Liver (tissue), 9 donors: ENCODE measurements around the gene LIMCH1. TPM values are rescaled to one million over a fixed set of nuclear protein-coding genes. Genes with fewer than 3 reads are reported as not detected.

Experiments
- DNase-seq: peaks from one replicate; pipeline ENCODE4 v3.0.0-alpha.2; 2017; ENCODE audit warnings: low spot score
- H3K27ac ChIP-seq, 2 donors: one replicate each; pipeline ENCODE4 v1.7.0; 2013; ENCODE audit warnings: inconsistent platforms in 2 of 2, low read length in 2 of 2, control low read depth in 1 of 2, low read depth in 1 of 2, mild to moderate bottlenecking in 1 of 2
- H3K27me3 ChIP-seq, 4 donors: one replicate each; pipeline versions ENCODE4 v1.6.1 to v1.7.0; 2013; ENCODE audit warnings: low read length in 3 of 4, inconsistent platforms in 1 of 4, mild to moderate bottlenecking in 1 of 4, moderate library complexity in 1 of 4; ENCODE audit not compliant: control insufficient read depth in 4 of 4, insufficient read depth in 4 of 4
- H3K36me3 ChIP-seq, 4 donors: one replicate each; pipeline versions ENCODE4 v1.6.1 to v1.7.0; 2013; ENCODE audit warnings: low read length in 3 of 4, mild to moderate bottlenecking in 3 of 4, low read depth in 1 of 4, moderate library complexity in 1 of 4; ENCODE audit not compliant: control insufficient read depth in 4 of 4, insufficient read depth in 3 of 4
- H3K4me1 ChIP-seq, 4 donors: one replicate each; pipeline versions ENCODE4 v1.6.1 to v1.7.0; 2013; ENCODE audit warnings: low read length in 3 of 4, mild to moderate bottlenecking in 3 of 4, moderate library complexity in 1 of 4; ENCODE audit not compliant: control insufficient read depth in 4 of 4, insufficient read depth in 4 of 4
- H3K4me3 ChIP-seq, 3 donors: one replicate each; pipeline versions ENCODE4 v1.6.1 to v1.7.0; 2013; ENCODE audit warnings: low read length in 3 of 3, control low read depth in 1 of 3, low read depth in 1 of 3, mild to moderate bottlenecking in 1 of 3
- H3K9ac ChIP-seq, 2 donors: one replicate each; pipeline ENCODE4 v1.7.0; 2013; ENCODE audit warnings: low read length in 2 of 2, mild to moderate bottlenecking in 2 of 2, moderate library complexity in 2 of 2, control low read depth in 1 of 2, low read depth in 1 of 2
- H3K9me3 ChIP-seq, 4 donors: one replicate each; pipeline versions ENCODE4 v1.6.1 to v1.7.0; 2013; ENCODE audit warnings: low read length in 3 of 4; ENCODE audit not compliant: control insufficient read depth in 4 of 4
- ATF3 ChIP-seq: IDR thresholded peaks from 2 replicates; pipeline ENCODE4 v1.6.1; 2016; ENCODE audit warnings: antibody characterized with exemption
- EGR1 ChIP-seq, 2 donors: IDR thresholded peaks; 2 replicates each; pipeline ENCODE4 v1.6.1; 2016 to 2018; ENCODE audit warnings: antibody characterized with exemption in 2 of 2, low read depth in 2 of 2
- FOXA1 ChIP-seq: IDR thresholded peaks from 2 replicates; pipeline ENCODE4 v1.6.1; 2016; ENCODE audit warnings: antibody characterized with exemption
- FOXA2 ChIP-seq: IDR thresholded peaks from 2 replicates; pipeline ENCODE4 v1.6.1; 2016; ENCODE audit warnings: antibody characterized with exemption
- GABPA ChIP-seq, 2 donors: IDR thresholded peaks in 1 of 2; conservative IDR thresholded peaks in 1 of 2; 2 replicates each; pipeline ENCODE4 v1.6.1; 2016; ENCODE audit warnings: antibody characterized with exemption in 2 of 2, mild to moderate bottlenecking in 1 of 2, moderate library complexity in 1 of 2
- HNF4A ChIP-seq, 2 donors: conservative IDR thresholded peaks; 2 replicates each; pipeline ENCODE4 v1.6.1; 2016; ENCODE audit warnings: antibody characterized with exemption in 2 of 2, mild to moderate bottlenecking in 2 of 2
- HNF4G ChIP-seq: IDR thresholded peaks from 2 replicates; pipeline ENCODE4 v1.6.1; 2016; ENCODE audit warnings: antibody characterized with exemption
- NR2F2 ChIP-seq: IDR thresholded peaks from 2 replicates; pipeline ENCODE4 v1.6.1; 2016; ENCODE audit warnings: antibody characterized with exemption
- REST ChIP-seq: IDR thresholded peaks from 2 replicates; pipeline ENCODE4 v1.6.1; 2016; ENCODE audit warnings: antibody characterized with exemption, mild to moderate bottlenecking
- RXRA ChIP-seq, 2 donors: IDR thresholded peaks; 2 replicates each; pipeline ENCODE4 v1.6.1; 2017 to 2018; ENCODE audit warnings: antibody characterized with exemption in 2 of 2, mild to moderate bottlenecking in 1 of 2
- SP1 ChIP-seq: IDR thresholded peaks from 2 replicates; pipeline ENCODE4 v1.6.1; 2018; ENCODE audit warnings: antibody characterized with exemption, mild to moderate bottlenecking
- YY1 ChIP-seq: IDR thresholded peaks from 2 replicates; pipeline ENCODE4 v1.6.1; 2016; ENCODE audit warnings: antibody characterized with exemption, mild to moderate bottlenecking
- ZBTB33 ChIP-seq: IDR thresholded peaks from 2 replicates; pipeline ENCODE4 v1.6.1; 2016; ENCODE audit warnings: antibody characterized with exemption
- WGBS: extraction: QIAGEN DNeasy Blood & Tissue Kit; methylation state at CpG from one replicate; pipeline ENCODE4 v1.1.7; 2013; 5-methylcytosine and 5-hydroxymethylcytosine counted together
- polyA plus RNA-seq, 2 donors: library from polyadenylated mRNA; stranded (reverse) in 1 of 2; unstranded in 1 of 2; fragments of 200-250 nt in 1 of 2; fragments of >200 nt in 1 of 2; fragmentation: Nextera tagmentation in 1 of 2; extraction: Ambion mirVana in 1 of 2; gene quantifications; one replicate each; pipeline versions ENCODE4 v1.2.1 to v1.2.3, GENCODE V29; 2013 to 2015
- total RNA-seq, 2 donors: library from RNA; depleted of rRNA; stranded (reverse); fragments of >200 nt; gene quantifications; one replicate each; pipeline ENCODE4 v1.2.3, GENCODE V29; 2014
- TF ChIP-seq, protein P1 (sequence below): fragments of 150-350 bp; IDR thresholded peaks from 2 replicates; pipeline ENCODE4 v1.5.1; 2017; ENCODE audit warnings: improper control_type of control experiment, low read depth, low read length; ENCODE audit not compliant: missing input control
- TF ChIP-seq, protein P2 (sequence below): IDR thresholded peaks from 2 replicates; pipeline ENCODE4 v1.6.1; 2016; ENCODE audit warnings: antibody characterized with exemption
- donor health status: healthy.
- donor health status: healthy.
- donor health status: healthy.
- donor health status: healthy.
- donor health status: healthy.

Gene LIMCH1
- total and polyA plus RNA-seq, 4 donors: 2.0 to 30.6 (median 8.1) TPM

- Histone ChIP-seq H3K4me1 (no peaks in the 10 kb centered on the region), H3K27ac (no peak overlapping the region), H3K4me3 (no peak overlapping the region), H3K36me3 (no peaks in the 10 kb centered on the region), H3K9ac (no peak overlapping the region), H3K27me3 (peaks cover 0 to 9% (median 2%) of the 10 kb centered on the region in 4 donors), H3K9me3 (no peaks in the 10 kb centered on the region)
- TF ChIP-seq, protein P1, sequence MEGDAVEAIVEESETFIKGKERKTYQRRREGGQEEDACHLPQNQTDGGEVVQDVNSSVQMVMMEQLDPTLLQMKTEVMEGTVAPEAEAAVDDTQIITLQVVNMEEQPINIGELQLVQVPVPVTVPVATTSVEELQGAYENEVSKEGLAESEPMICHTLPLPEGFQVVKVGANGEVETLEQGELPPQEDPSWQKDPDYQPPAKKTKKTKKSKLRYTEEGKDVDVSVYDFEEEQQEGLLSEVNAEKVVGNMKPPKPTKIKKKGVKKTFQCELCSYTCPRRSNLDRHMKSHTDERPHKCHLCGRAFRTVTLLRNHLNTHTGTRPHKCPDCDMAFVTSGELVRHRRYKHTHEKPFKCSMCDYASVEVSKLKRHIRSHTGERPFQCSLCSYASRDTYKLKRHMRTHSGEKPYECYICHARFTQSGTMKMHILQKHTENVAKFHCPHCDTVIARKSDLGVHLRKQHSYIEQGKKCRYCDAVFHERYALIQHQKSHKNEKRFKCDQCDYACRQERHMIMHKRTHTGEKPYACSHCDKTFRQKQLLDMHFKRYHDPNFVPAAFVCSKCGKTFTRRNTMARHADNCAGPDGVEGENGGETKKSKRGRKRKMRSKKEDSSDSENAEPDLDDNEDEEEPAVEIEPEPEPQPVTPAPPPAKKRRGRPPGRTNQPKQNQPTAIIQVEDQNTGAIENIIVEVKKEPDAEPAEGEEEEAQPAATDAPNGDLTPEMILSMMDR: no peak
- no peak for TF ChIP-seq REST
- no peak for TF ChIP-seq YY1
- TF ChIP-seq SP1: no peak
- no peak for TF ChIP-seq RXRA (IDR thresholded peaks at IDR 0.05)
- TF ChIP-seq FOXA1: no peak
- TF ChIP-seq ATF3: no peak
- TF ChIP-seq GABPA (IDR thresholded peaks at IDR 0.05 in 1 of 2, conservative IDR thresholded peaks at IDR 0.05 in 1 of 2): no peak
- TF ChIP-seq, protein P2, sequence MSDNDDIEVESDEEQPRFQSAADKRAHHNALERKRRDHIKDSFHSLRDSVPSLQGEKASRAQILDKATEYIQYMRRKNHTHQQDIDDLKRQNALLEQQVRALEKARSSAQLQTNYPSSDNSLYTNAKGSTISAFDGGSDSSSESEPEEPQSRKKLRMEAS: no peak
- no peak for TF ChIP-seq HNF4G
- TF ChIP-seq ZBTB33: no peak
- no peak for TF ChIP-seq HNF4A (conservative IDR thresholded peaks at IDR 0.05)
- TF ChIP-seq NR2F2: no peak
- no peak for TF ChIP-seq FOXA2
- DNase-seq: no peak
These were observed 180.9 kb downstream of the LIMCH1 start for GRCh38 chr4:41718907-41719306.

DNA sequence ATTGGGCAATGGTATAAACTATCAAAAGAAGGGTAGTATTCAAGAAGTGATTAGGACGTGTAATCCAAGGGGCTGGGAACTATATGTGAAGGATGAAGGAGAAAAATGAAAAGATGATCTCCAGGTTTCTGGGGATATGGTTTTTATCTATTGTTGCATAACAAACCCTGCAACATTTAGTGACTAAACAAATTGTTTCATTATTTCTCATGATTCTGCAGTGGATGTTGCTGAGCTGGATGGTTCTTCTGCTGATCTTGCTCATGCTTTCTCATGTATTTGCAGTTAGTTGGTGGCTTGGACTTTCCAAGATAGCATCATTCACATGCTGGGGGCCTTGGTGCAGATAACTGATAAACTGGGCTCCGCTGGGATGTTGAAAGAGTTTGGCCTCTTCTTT lies 181.5 kb downstream of the LIMCH1 start:
- no peaks in the 10 kb centered on the region for H3K4me1 ChIP-seq
- H3K9ac ChIP-seq: no peak overlapping the region
- H3K27me3 ChIP-seq: peaks cover 0 to 8% (median 2%) of the 10 kb centered on the region in 4 donors
- H3K36me3 ChIP-seq: no peaks in the 10 kb centered on the region
- WGBS: 74% methylated on average over 2 of the region's 2 CpGs
- H3K27ac ChIP-seq: no peak overlapping the region
- H3K4me3 ChIP-seq: no peak overlapping the region
- DNase-seq: no peak
- no peaks in the 10 kb centered on the region for H3K9me3 ChIP-seq
- TF ChIP-seq REST (no peak), ATF3 (no peak), EGR1 (IDR thresholded peaks at IDR 0.05; ENCODE audit: low read depth in 2 of 2) (no peak)
- TF ChIP-seq, protein P2: no peak
- TF ChIP-seq, protein P1: no peak
